ENCODE results near the gene WDR7. TPM values are rescaled to one million over a fixed set of nuclear protein-coding genes. Genes with fewer than 3 reads are reported as not detected.

The WDR7 gene
- total RNA-seq, 2 experiments from 2014 or later = 16.0 to 19.0 TPM

- TF ChIP-seq CTCF (IDR thresholded peaks at IDR 0.05) = no peak
- ATAC-seq = no peak
- Mint-ChIP-seq H3K9me3 (no peaks in the 10 kb centered on the region), H3K4me3 (no peak overlapping the region), H3K4me1 (ENCODE audit: low read depth) (peaks cover 23% of the 10 kb centered on the region), H3K27me3 (no peaks in the 10 kb centered on the region), H3K36me3 (ENCODE audit: low read depth) (no peaks in the 10 kb centered on the region), H3K27ac (no peak overlapping the region)
- intact Hi-C loops (cut with micrococcal nuclease) = loop anchor here (10.0 kb wide), 1 partner anchor 151 kb away; no protein-coding TSS in a partner anchor
- DNase-seq = no peak
- ChIA-PET POLR2A (no interaction called here), CTCF (no interaction called here)
These were observed 364.3 kb downstream of the WDR7 start for GRCh38 chr18:57015451-57015850.

GRCh38 chr18:57018845-57019244, 367.7 kb downstream of the WDR7 start:
- H3K36me3 Mint-ChIP-seq (ENCODE audit: low read depth) = no peaks in the 10 kb centered on the region
- no peak overlapping the region for H3K27ac Mint-ChIP-seq
- intact Hi-C loops (cut with micrococcal nuclease) = loop anchor here (10.0 kb wide), 1 partner anchor 154 kb away; no protein-coding TSS in a partner anchor
- no peaks in the 10 kb centered on the region for H3K9me3 Mint-ChIP-seq
- H3K4me3 Mint-ChIP-seq = no peak overlapping the region
- H3K4me1 Mint-ChIP-seq (ENCODE audit: low read depth) = peaks cover 23% of the 10 kb centered on the region
- TF ChIP-seq CTCF (IDR thresholded peaks at IDR 0.05) = no peak
- H3K27me3 Mint-ChIP-seq = no peaks in the 10 kb centered on the region
- ChIA-PET POLR2A (interaction anchor here (0.6 kb wide), 1 partner anchor 599 kb away, joined by 3 read pairs; no protein-coding TSS in a partner anchor), CTCF (interaction anchor here (1.1 to 1.3 kb wide), 2 partner anchors 18 to 229 kb away, joined by 3 read pairs; no protein-coding TSS in a partner anchor)
- DNase-seq (no peak), ATAC-seq (no peak)

- Mint-ChIP-seq H3K27ac (no peak overlapping the region), H3K36me3 (ENCODE audit: low read depth) (peaks cover 7% of the 10 kb centered on the region), H3K9me3 (no peaks in the 10 kb centered on the region), H3K4me1 (ENCODE audit: low read depth) (peaks cover 8% of the 10 kb centered on the region), H3K4me3 (no peak overlapping the region), H3K27me3 (no peaks in the 10 kb centered on the region)
- CTCF ChIA-PET = interaction anchor here (0.6 kb wide), 1 partner anchor 72 kb away, joined by 3 read pairs; no protein-coding TSS in a partner anchor
- ATAC-seq (no peak), DNase-seq (no peak)
- POLR2A ChIA-PET = no interaction called here
- intact Hi-C loops (cut with micrococcal nuclease) = no loop called here
- TF ChIP-seq CTCF (IDR thresholded peaks at IDR 0.05) = no peak
These were observed 371.6 kb downstream of the WDR7 start for GRCh38 chr18:57022716-57023115.

GRCh38 chr18:57023275-57023882, 372.2 kb downstream of the WDR7 start:
- Mint-ChIP-seq H3K27ac (no peak overlapping the region), H3K27me3 (no peaks in the 10 kb centered on the region), H3K36me3 (ENCODE audit: low read depth) (peaks cover 7% of the 10 kb centered on the region), H3K9me3 (no peaks in the 10 kb centered on the region), H3K4me3 (no peak overlapping the region), H3K4me1 (ENCODE audit: low read depth) (peaks cover 3% of the 10 kb centered on the region)
- CTCF ChIA-PET = interaction anchor here (0.6 kb wide), 1 partner anchor 72 kb away, joined by 3 read pairs; no protein-coding TSS in a partner anchor
- ATAC-seq (no peak), DNase-seq (no peak)
- POLR2A ChIA-PET = no interaction called here
- intact Hi-C loops (cut with micrococcal nuclease) = no loop called here
- TF ChIP-seq CTCF (IDR thresholded peaks at IDR 0.05) = no peak

GRCh38 chr18:57025540-57025939, 374.4 kb downstream of the WDR7 start:
- Mint-ChIP-seq H3K27me3 (no peaks in the 10 kb centered on the region), H3K9me3 (no peaks in the 10 kb centered on the region), H3K27ac (no peak overlapping the region), H3K4me3 (no peak overlapping the region), H3K36me3 (ENCODE audit: low read depth) (peaks cover 10% of the 10 kb centered on the region), H3K4me1 (ENCODE audit: low read depth) (peaks cover 3% of the 10 kb centered on the region)
- intact Hi-C loops (cut with micrococcal nuclease) = no loop called here
- ATAC-seq = no peak
- DNase-seq = no peak
- TF ChIP-seq CTCF (IDR thresholded peaks at IDR 0.05) = no peak
- CTCF ChIA-PET = no interaction called here
- POLR2A ChIA-PET = no interaction called here

Measured in activated CD8-positive, alpha-beta T cell treated with anti-CD3 and anti-CD28 coated beads for 36 hours (primary cell).